Hepatocyte (in vitro differentiated cells): Measurements from ENCODE around the gene HOXA1. TPM values are rescaled to one million over a fixed set of nuclear protein-coding genes. Genes with fewer than 3 reads are reported as not detected.
"Not testable (repeated sequence)": the region's sequence is repeated elsewhere in the genome, so short reads cannot be mapped to it uniquely, and the experiment has no call there.

Source experiments
- DNase-seq: peaks from one replicate; pipeline ENCODE4 v3.0.0-alpha.2; 2016; ENCODE audit warnings: low spot score
- H2AFZ ChIP-seq: fragments of 200-600 bp; sonication (generic); 2 replicates; pipeline ENCODE4 v1.6.0; 2016; ENCODE audit warnings: antibody characterized with exemption, mild to moderate bottlenecking
- H3K27ac ChIP-seq: fragments of 200-600 bp; sonication (generic); 2 replicates; pipeline ENCODE4 v1.5.1; 2016; ENCODE audit warnings: mild to moderate bottlenecking
- H3K27me3 ChIP-seq: fragments of 200-600 bp; sonication (generic); 2 replicates; pipeline ENCODE4 v1.6.1; 2016
- H3K36me3 ChIP-seq: fragments of 200-600 bp; sonication (generic); replicated peaks from 2 replicates; pipeline ENCODE4 v1.5.1; 2016; ENCODE audit warnings: low read depth; ENCODE audit not compliant: insufficient read depth
- H3K4me1 ChIP-seq: fragments of 200-600 bp; sonication (generic); 2 replicates; pipeline ENCODE4 v1.5.1; 2016; ENCODE audit warnings: mild to moderate bottlenecking, moderate library complexity; ENCODE audit not compliant: insufficient read depth
- H3K4me2 ChIP-seq: fragments of 200-600 bp; sonication (generic); 2 replicates; pipeline ENCODE4 v1.6.0; 2016
- H3K4me3 ChIP-seq: fragments of 200-600 bp; sonication (generic); 2 replicates; pipeline ENCODE4 v1.5.1; 2016; ENCODE audit warnings: mild to moderate bottlenecking
- H3K79me2 ChIP-seq: fragments of 200-600 bp; sonication (generic); 2 replicates; pipeline ENCODE4 v1.6.0; 2017; ENCODE audit warnings: mild to moderate bottlenecking
- H3K9me2 ChIP-seq: fragments of 200-600 bp; sonication (generic); replicated peaks from 2 replicates; pipeline ENCODE4 v1.6.0; 2017; ENCODE audit warnings: mild to moderate bottlenecking; ENCODE audit not compliant: insufficient read depth
- H3K9me3 ChIP-seq: fragments of 200-600 bp; sonication (generic); 2 replicates; pipeline ENCODE4 v1.5.1; 2016; ENCODE audit warnings: low read depth, mild to moderate bottlenecking
- H4K20me1 ChIP-seq: fragments of 200-600 bp; sonication (generic); 2 replicates; pipeline ENCODE4 v1.6.0; 2016; ENCODE audit warnings: mild to moderate bottlenecking; ENCODE audit not compliant: insufficient read depth, poor library complexity, severe bottlenecking
- CTCF ChIP-seq: fragments of 200-600 bp; sonication (generic); IDR thresholded peaks from 2 replicates; pipeline ENCODE4 v1.5.1; 2016; ENCODE audit warnings: antibody characterized with exemption, mild to moderate bottlenecking; ENCODE audit not compliant: poor library complexity
- EZH2 ChIP-seq: fragments of 200-600 bp; sonication (generic); IDR thresholded peaks from 2 replicates; pipeline ENCODE4 v1.6.1; 2016; ENCODE audit warnings: antibody characterized with exemption, mild to moderate bottlenecking, borderline replicate concordance
- EZH2phosphoT487 ChIP-seq: fragments of 200-600 bp; sonication (generic); IDR thresholded peaks from one replicate; pipeline ENCODE4 v1.6.1; 2018; ENCODE audit warnings: antibody characterized with exemption, mild to moderate bottlenecking, low read depth, moderate library complexity; ENCODE audit not compliant: unreplicated experiment, severe bottlenecking
- WGBS: methylation state at CpG from one replicate; pipeline ENCODE4 v1.1.6; 2016; ENCODE audit warnings: low lambda C conversion rate; ENCODE audit errors: missing lambda C conversion rate; 5-methylcytosine and 5-hydroxymethylcytosine counted together
- polyA plus RNA-seq: library from polyadenylated mRNA; unstranded; fragments of >200 nt; fragmentation: Nextera tagmentation; extraction: Ambion mirVana; gene quantifications from 2 replicates; pipeline ENCODE4 v1.2.1, GENCODE V29; 2016
- small RNA-seq: library from RNA; depleted of rRNA; stranded (forward); fragments of <200 nt; gene quantifications from one replicate; pipeline ENCODE3, GENCODE V24; 2014
- total RNA-seq: library from RNA; depleted of rRNA; stranded (reverse); fragments of >200 nt; gene quantifications from 2 replicates; pipeline ENCODE4 v1.2.3, GENCODE V29; 2014

Gene HOXA1
- total and polyA plus RNA-seq, 2 experiments from 2014 or later: 0.25 to 0.30 TPM

DNA sequence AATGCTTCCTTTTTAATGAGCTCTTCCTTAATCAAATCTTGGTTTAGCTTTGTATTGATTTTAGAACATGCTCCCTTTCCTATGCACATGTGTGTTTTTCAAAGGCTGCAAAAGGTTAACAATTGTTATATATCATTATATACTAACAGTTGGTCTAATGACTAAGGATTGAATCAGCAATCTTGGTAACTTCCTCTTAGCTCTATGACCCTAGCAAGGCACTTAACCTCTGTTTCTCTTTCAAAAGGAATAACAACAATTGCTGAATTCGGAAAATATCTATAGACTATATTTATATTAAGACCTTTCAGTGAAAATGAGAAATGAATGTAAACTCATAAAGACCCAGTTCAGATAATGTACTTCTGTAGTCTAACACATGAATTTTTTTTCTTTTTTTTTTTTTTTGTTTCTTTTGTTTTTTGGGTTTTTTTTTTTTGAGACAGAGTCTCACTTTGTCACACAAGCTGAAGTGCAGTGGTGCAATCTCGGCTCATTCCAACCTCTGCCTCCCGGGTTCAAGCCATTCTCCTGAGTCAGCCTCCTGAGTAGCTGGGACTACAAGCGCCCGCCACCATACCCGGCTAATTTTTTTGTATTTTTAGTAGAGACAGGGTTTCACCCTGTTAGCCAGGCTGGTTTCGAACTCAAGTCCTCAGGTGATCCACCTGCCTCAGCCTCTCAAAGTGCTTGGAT is 48.8 kb downstream of the HOXA1 start:
- H3K4me3 ChIP-seq: no peak overlapping the region
- H3K27me3 ChIP-seq: no peaks in the 10 kb centered on the region
- no peak overlapping the region for H3K27ac ChIP-seq
- H2AFZ ChIP-seq: no peak overlapping the region
- H4K20me1 ChIP-seq: no peaks in the 10 kb centered on the region
- H3K9me3 ChIP-seq: no peaks in the 10 kb centered on the region
- DNase-seq: no peak
- no peaks in the 10 kb centered on the region for H3K9me2 ChIP-seq
- H3K4me1 ChIP-seq: no peaks in the 10 kb centered on the region
- no peaks in the 10 kb centered on the region for H3K36me3 ChIP-seq
- whole genome bisulfite sequencing: 84% methylated on average over 7 of the region's 7 CpGs
- no peak for TF ChIP-seq EZH2phosphoT487
- TF ChIP-seq CTCF: no peak
- TF ChIP-seq EZH2: no peak
- H3K79me2 ChIP-seq: no peaks in the 10 kb centered on the region
- no peak overlapping the region for H3K4me2 ChIP-seq

DNA sequence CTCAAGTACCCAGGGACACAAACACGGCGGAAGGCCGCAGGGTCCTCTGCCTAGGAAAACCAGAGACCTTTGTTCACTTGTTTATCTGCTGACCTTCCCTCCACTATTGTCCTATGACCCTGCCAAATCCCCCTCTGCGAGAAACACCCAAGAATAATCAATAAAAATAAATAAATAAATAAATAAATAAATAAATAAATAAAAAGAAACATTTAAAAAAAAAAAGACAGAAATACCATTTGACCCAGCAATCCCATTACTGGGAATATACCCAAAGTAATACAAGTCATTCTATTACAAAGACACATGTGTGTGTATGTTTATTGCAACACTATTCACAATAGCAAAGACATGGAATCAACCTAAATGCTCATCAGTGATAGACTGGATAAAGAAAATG is 49.8 kb downstream of the HOXA1 start:
- not testable (repeated sequence) for H4K20me1 ChIP-seq, DNase-seq, H3K4me3 ChIP-seq, H3K9me2 ChIP-seq, H3K9me3 ChIP-seq, H3K4me2 ChIP-seq, H3K79me2 ChIP-seq, H3K4me1 ChIP-seq, H2AFZ ChIP-seq, H3K27ac ChIP-seq, H3K36me3 ChIP-seq, H3K27me3 ChIP-seq
- WGBS: 90% methylated on average over 2 of the region's 4 CpGs

DNA sequence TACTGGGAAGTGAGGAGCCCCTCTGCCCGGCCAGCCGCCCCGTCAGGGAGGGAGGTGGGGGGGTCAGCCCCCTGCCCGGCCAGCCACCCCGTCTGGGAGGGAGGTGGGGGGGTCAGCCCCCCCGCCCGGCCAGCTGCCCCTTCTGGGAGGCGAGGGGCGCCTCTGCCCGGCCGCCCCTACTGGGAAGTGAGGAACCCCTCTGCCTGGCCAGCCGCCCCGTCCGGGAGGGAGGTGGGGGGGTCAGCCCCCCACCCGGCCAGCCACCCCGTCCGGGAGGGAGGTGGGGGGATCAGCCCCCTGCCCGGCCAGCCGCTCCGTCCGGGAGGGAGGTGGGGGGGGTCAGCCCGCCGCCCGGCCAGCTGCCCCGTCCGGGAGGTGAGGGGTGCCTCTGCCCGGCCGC is 50.7 kb downstream of the HOXA1 start:
- not testable (repeated sequence) for H3K4me3 ChIP-seq, DNase-seq, H3K27ac ChIP-seq, H3K79me2 ChIP-seq, H2AFZ ChIP-seq, H3K27me3 ChIP-seq, H3K4me2 ChIP-seq, H3K36me3 ChIP-seq, H3K9me3 ChIP-seq, H3K4me1 ChIP-seq, H3K9me2 ChIP-seq, H4K20me1 ChIP-seq
- WGBS: no CpG with 5 or more reads among the region's 28 CpGs

Small RNA genes within 50 kb of the gene (small RNA-seq; reads per million reads assigned to genes)
- not detected for gene RF01977

Other genes starting within 250 kb of the HOXA1 start
- gene SKAP2, start 231.4 kb downstream of the HOXA1 start, total RNA-seq: 12.3 and 13.5 TPM in 2 replicates
- 8.4 and 11.7 TPM in 2 replicates for gene SKAP2, start 231.4 kb downstream of the HOXA1 start, polyA plus RNA-seq
- 0.36 TPM in 1 of 2 replicates, not detected in the other for gene HOXA2, start 6.7 kb upstream of the HOXA1 start, total RNA-seq
- gene HOXA2, start 6.7 kb upstream of the HOXA1 start, polyA plus RNA-seq: 0.07 and 0.81 TPM in 2 replicates
- 1.3 and 1.4 TPM in 2 replicates for gene HOXA4, start 34.8 kb upstream of the HOXA1 start, total RNA-seq
- 0.69 and 0.96 TPM in 2 replicates for gene HOXA4, start 34.8 kb upstream of the HOXA1 start, polyA plus RNA-seq
- 0.08 and 0.70 TPM in 2 replicates for gene HOXA5, start 47.7 kb upstream of the HOXA1 start, total RNA-seq
- 0.41 and 0.92 TPM in 2 replicates for gene HOXA5, start 47.7 kb upstream of the HOXA1 start, polyA plus RNA-seq
- gene HOXA6, start 51.8 kb upstream of the HOXA1 start, total RNA-seq: not detected in 2 replicates
- 0.16 and 0.23 TPM in 2 replicates for gene HOXA6, start 51.8 kb upstream of the HOXA1 start, polyA plus RNA-seq
- gene HOXA3, start 56.6 kb upstream of the HOXA1 start, total RNA-seq: 0.83 and 3.0 TPM in 2 replicates
- 4.1 and 4.5 TPM in 2 replicates for gene HOXA3, start 56.6 kb upstream of the HOXA1 start, polyA plus RNA-seq
- gene HOXA7, start 60.7 kb upstream of the HOXA1 start, total RNA-seq: 0.32 and 0.83 TPM in 2 replicates
- 1.0 TPM in 1 of 2 replicates, not detected in the other for gene HOXA7, start 60.7 kb upstream of the HOXA1 start, polyA plus RNA-seq
- 3.6 and 5.9 TPM in 2 replicates for gene HOXA9, start 69.5 kb upstream of the HOXA1 start, total RNA-seq
- 3.5 and 4.4 TPM in 2 replicates for gene HOXA9, start 69.5 kb upstream of the HOXA1 start, polyA plus RNA-seq
- 9.9 and 15.1 TPM in 2 replicates for gene HOXA10, start 78.3 kb upstream of the HOXA1 start, total RNA-seq
- gene HOXA10, start 78.3 kb upstream of the HOXA1 start, polyA plus RNA-seq: 7.7 and 8.1 TPM in 2 replicates
- gene HOXA11, start 89.2 kb upstream of the HOXA1 start, total RNA-seq: 6.4 and 9.6 TPM in 2 replicates
- 5.4 and 7.6 TPM in 2 replicates for gene HOXA11, start 89.2 kb upstream of the HOXA1 start, polyA plus RNA-seq
- gene HOXA13, start 104.1 kb upstream of the HOXA1 start, total RNA-seq: 13.0 and 14.2 TPM in 2 replicates
- gene HOXA13, start 104.1 kb upstream of the HOXA1 start, polyA plus RNA-seq: 6.1 and 6.2 TPM in 2 replicates
- 1.1 and 1.6 TPM in 2 replicates for gene EVX1, start 146.8 kb upstream of the HOXA1 start, total RNA-seq
- 0.95 and 1.9 TPM in 2 replicates for gene EVX1, start 146.8 kb upstream of the HOXA1 start, polyA plus RNA-seq